C4-2B (cell line): ENCODE results near the gene BPIFB6.

Experiments used
- H3K27ac ChIP-seq: fragments of 450-650 bp; 2 replicates; pipeline ENCODE4 v1.5.1; 2017
- CTCF ChIP-seq: fragments of 450-650 bp; conservative IDR thresholded peaks from 2 replicates; pipeline ENCODE4 v1.5.1; 2017; ENCODE audit warnings: mild to moderate bottlenecking
- ZFX ChIP-seq: fragments of 450-650 bp; IDR thresholded peaks from 2 replicates; pipeline ENCODE4 v1.6.1; 2017

Gene BPIFB6

GRCh38 chr20:33014336-33015113 lies 16.9 kb upstream of the BPIFB6 start:
- TF ChIP-seq ZFX (no peak), CTCF (no peak)
- no peak overlapping the region for H3K27ac ChIP-seq

GRCh38 chr20:33015114-33015484 lies 16.3 kb upstream of the BPIFB6 start:
- H3K27ac ChIP-seq: no peak overlapping the region
- no peak for TF ChIP-seq ZFX
- no peak for TF ChIP-seq CTCF

GRCh38 chr20:33015700-33016580 lies 15.5 kb upstream of the BPIFB6 start:
- TF ChIP-seq ZFX: no peak
- TF ChIP-seq CTCF: no peak
- no peak overlapping the region for H3K27ac ChIP-seq

- TF ChIP-seq ZFX (no peak), CTCF (no peak)
- H3K27ac ChIP-seq: no peak overlapping the region
These were observed 14.8 kb upstream of the BPIFB6 start for GRCh38 chr20:33016581-33017109.

- H3K27ac ChIP-seq: no peak overlapping the region
- no peak for TF ChIP-seq ZFX
- no peak for TF ChIP-seq CTCF
These were observed 13.9 kb upstream of the BPIFB6 start for GRCh38 chr20:33017542-33017941.

- TF ChIP-seq ZFX (no peak), CTCF (no peak)
- H3K27ac ChIP-seq: no peak overlapping the region
These were observed 13.1 kb upstream of the BPIFB6 start for GRCh38 chr20:33018169-33018931.
